ENCODE results near the gene LYPD1.

The LYPD1 gene

DNA sequence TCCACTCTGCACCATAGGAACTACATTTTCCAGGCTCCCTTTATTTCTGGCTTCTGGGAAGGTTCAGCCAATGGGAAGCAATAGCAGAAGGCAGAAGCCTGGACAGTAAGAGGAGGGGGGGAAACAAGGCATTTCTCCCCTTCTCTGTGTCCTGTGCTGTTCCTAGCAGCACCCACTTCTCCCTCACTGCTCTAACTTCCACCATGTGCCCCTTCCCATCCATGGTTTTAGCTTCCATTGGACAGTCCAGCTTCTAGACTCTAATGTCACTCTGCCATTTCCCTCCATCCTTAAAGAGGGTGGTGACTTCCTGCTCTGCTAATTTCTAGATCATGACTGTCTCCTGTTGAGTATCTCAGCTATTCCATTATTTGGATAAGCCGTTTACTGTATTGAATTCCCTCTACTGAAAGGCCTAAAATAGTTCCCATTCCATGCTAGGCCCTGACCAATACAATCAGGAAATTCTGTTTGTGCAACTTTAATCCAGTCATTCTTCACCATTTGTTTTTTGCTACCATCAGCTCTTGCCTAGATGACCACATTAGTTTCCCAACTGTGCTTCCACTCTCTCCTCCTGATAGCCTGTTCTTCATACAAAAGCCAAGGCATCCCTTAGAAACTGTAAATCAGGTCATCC is 20.8 kb upstream of the LYPD1 start:
- H3K27me3 ChIP-seq = no peaks in the 10 kb centered on the region
- TF ChIP-seq, protein P1, sequence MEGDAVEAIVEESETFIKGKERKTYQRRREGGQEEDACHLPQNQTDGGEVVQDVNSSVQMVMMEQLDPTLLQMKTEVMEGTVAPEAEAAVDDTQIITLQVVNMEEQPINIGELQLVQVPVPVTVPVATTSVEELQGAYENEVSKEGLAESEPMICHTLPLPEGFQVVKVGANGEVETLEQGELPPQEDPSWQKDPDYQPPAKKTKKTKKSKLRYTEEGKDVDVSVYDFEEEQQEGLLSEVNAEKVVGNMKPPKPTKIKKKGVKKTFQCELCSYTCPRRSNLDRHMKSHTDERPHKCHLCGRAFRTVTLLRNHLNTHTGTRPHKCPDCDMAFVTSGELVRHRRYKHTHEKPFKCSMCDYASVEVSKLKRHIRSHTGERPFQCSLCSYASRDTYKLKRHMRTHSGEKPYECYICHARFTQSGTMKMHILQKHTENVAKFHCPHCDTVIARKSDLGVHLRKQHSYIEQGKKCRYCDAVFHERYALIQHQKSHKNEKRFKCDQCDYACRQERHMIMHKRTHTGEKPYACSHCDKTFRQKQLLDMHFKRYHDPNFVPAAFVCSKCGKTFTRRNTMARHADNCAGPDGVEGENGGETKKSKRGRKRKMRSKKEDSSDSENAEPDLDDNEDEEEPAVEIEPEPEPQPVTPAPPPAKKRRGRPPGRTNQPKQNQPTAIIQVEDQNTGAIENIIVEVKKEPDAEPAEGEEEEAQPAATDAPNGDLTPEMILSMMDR (IDR thresholded peaks at IDR 0.05) = no peak
- H3K36me3 ChIP-seq = no peaks in the 10 kb centered on the region
- no peak for DNase-seq
- H3K27ac ChIP-seq = no peak overlapping the region
- H3K9me3 ChIP-seq = no peaks in the 10 kb centered on the region
- H3K4me3 ChIP-seq = no peak overlapping the region
- H3K4me1 ChIP-seq = peaks cover 0 to 5% (median 0%) of the 10 kb centered on the region in 4 donors
- intact Hi-C loops (cut with DNase I; ENCODE audit: low total_unique reads) = no loop called here

DNA sequence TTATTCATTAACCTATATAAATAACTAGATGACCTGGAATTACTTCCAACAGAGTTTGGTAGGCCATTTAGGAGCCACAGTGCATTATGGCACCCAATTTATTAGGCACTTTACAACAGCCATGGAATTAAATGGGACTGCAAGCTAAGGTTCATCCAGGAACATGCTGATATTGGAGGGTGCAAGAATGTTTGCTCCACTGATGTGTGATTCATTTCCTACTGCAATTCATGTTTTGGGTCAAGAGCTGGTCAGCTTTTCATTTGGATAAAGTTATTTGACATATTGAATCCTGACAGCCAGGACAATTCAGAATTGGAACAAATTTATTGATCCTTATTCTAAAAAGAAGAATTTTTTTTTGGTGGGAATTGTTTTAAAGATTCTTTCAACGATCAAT is 11.8 kb upstream of the LYPD1 start:
- H3K27me3 ChIP-seq = no peaks in the 10 kb centered on the region
- no peaks in the 10 kb centered on the region for H3K4me1 ChIP-seq
- no peak for DNase-seq
- no peaks in the 10 kb centered on the region for H3K9me3 ChIP-seq
- H3K4me3 ChIP-seq = no peak overlapping the region
- TF ChIP-seq, protein P1 (IDR thresholded peaks at IDR 0.05) = no peak
- no peak overlapping the region for H3K27ac ChIP-seq
- H3K36me3 ChIP-seq = no peaks in the 10 kb centered on the region
- intact Hi-C loops (cut with DNase I; ENCODE audit: low total_unique reads) = no loop called here

DNA sequence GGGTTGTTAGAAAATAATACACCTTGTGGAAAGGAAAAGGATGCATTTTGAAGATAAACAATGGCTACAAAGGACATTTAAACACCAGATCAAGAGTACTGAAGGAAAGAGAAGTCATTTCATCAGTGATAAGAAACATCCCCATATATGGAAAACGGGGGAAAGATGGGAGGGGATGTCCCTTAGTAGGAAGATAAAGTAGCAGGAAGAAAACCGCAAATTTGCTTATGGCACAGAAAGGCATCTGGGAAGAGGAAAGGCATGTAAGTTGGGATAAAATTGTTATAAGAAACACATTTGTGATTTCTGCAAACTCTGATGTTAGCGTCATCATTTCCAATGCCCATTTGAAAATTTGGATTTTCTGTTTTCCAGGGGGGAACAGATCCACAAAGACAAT is 10.5 kb upstream of the LYPD1 start:
- H3K27ac ChIP-seq = no peak overlapping the region
- TF ChIP-seq, protein P1 (IDR thresholded peaks at IDR 0.05) = no peak
- H3K4me3 ChIP-seq = no peak overlapping the region
- intact Hi-C loops (cut with DNase I; ENCODE audit: low total_unique reads) = no loop called here
- H3K27me3 ChIP-seq = no peaks in the 10 kb centered on the region
- H3K9me3 ChIP-seq = no peaks in the 10 kb centered on the region
- no peak for DNase-seq
- H3K4me1 ChIP-seq = no peaks in the 10 kb centered on the region
- no peaks in the 10 kb centered on the region for H3K36me3 ChIP-seq

DNA sequence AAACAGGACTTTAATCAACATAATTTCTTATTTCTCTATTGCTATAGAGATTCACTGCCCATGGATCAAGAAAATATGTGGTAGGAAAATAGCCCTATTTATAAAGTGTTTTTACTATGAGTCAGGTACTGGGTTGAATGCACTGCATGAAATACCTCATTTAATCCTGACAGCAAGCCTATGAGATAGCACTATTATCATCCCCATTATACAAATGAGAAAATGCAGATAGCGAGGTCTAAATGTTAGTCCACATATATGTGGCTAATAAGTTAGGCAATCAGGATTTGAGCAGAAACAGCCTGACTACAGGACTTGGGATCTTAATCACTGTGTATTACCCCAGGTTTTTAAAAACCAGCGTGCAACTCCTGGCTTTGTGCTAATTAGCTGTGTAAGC is 8.5 kb upstream of the LYPD1 start:
- Histone ChIP-seq H3K27me3 (peaks cover 0 to 3% of the 10 kb centered on the region in 2 donors), H3K27ac (no peak overlapping the region), H3K9me3 (no peaks in the 10 kb centered on the region), H3K4me1 (no peaks in the 10 kb centered on the region), H3K4me3 (no peak overlapping the region), H3K36me3 (no peaks in the 10 kb centered on the region)
- TF ChIP-seq, protein P1 (IDR thresholded peaks at IDR 0.05) = no peak
- intact Hi-C loops (cut with DNase I; ENCODE audit: low total_unique reads) = no loop called here
- no peak for DNase-seq

DNA sequence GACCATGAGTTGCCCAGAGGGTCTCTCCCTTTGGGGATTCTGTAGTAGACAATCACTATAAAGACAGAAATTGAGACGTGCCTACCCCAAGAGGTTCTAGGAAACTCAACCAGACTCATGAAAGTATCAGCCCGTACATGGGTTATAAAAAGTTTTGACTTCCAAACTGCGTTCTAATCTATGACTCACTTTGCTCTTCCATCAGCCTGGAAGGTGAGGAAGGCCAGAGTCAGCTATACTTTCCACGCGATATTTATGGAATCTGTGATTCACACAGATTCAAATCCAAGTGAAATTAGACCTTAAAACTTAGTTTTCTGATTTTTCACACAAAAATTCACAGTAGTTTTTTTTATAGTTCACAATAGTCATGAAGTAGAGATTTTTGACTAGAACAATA is 7.7 kb upstream of the LYPD1 start:
- intact Hi-C loops (cut with DNase I; ENCODE audit: low total_unique reads) = no loop called here
- Histone ChIP-seq H3K27ac (no peak overlapping the region), H3K4me1 (no peaks in the 10 kb centered on the region), H3K36me3 (no peaks in the 10 kb centered on the region), H3K9me3 (no peaks in the 10 kb centered on the region), H3K4me3 (no peak overlapping the region), H3K27me3 (peaks cover 0 to 3% of the 10 kb centered on the region in 2 donors)
- TF ChIP-seq, protein P1 (IDR thresholded peaks at IDR 0.05) = no peak
- no peak for DNase-seq

DNA sequence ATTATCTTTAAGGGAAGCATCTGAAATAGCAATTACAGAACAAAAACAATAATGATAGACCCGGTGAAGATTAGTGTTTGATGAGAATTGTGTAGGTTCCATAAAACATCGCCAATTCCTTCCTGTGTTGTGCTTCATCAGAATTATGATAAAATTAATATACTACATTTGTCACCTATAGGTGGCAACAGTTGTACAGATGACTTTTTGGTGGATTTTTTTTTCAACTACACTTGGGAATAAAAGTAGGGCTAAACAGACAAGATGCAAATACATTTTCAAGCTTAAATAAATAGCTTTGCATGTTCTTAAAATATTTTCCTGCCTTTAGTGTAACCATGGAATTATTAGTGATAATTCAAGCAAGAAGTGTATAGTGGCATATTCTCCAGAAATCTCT is 7.0 kb upstream of the LYPD1 start:
- H3K36me3 ChIP-seq = no peaks in the 10 kb centered on the region
- intact Hi-C loops (cut with DNase I; ENCODE audit: low total_unique reads) = no loop called here
- no peaks in the 10 kb centered on the region for H3K9me3 ChIP-seq
- TF ChIP-seq, protein P1 (IDR thresholded peaks at IDR 0.05) = no peak
- no peak overlapping the region for H3K27ac ChIP-seq
- H3K4me3 ChIP-seq = no peak overlapping the region
- H3K27me3 ChIP-seq = peaks cover 0 to 3% of the 10 kb centered on the region in 2 donors
- no peaks in the 10 kb centered on the region for H3K4me1 ChIP-seq
- no peak for DNase-seq

Data from tibial artery (tissue), 4 donors.